ENCODE data around the gene KBTBD4. TPM values are rescaled to one million over a fixed set of nuclear protein-coding genes. Genes with fewer than 3 reads are reported as not detected.

KBTBD4 gene
- total and polyA plus RNA-seq, 2 of the 13 experiments (the other 11 are each of a cell fraction or from before 2014, with no cell fraction given), result 8.5 to 12.8 TPM

GRCh38 chr11:47565340-47566148, 13.2 kb downstream of the KBTBD4 start, which contains the start of gene PTPMT1 (continued):
- TF ChIP-seq SETDB1 (CRISPR knock-in tag; IDR thresholded peaks at IDR 0.05; ENCODE audit: borderline replicate concordance) (no peak), RELA (CRISPR knock-in tag; IDR thresholded peaks at IDR 0.05) (no peak), ZBTB20 (CRISPR knock-in tag; IDR thresholded peaks at IDR 0.05; ENCODE audit: borderline replicate concordance, low read depth) (no peak), REL (CRISPR knock-in tag; conservative IDR thresholded peaks at IDR 0.05) (no peak), ZNF337 (CRISPR knock-in tag; IDR thresholded peaks at IDR 0.05; ENCODE audit: borderline replicate concordance, low read depth) (no peak), ZNF225 (CRISPR knock-in tag; IDR thresholded peaks at IDR 0.05) (peak; percentile 19; the same call in 1 of the 2 replicates), DRAP1 (CRISPR knock-in tag; IDR thresholded peaks at IDR 0.05) (0 out of 2 replicates have a peak, but pooled peaks have one; percentile 19), HIVEP1 (CRISPR knock-in tag; IDR thresholded peaks at IDR 0.05) (0 out of 2 replicates have a peak, but pooled peaks have one; percentile 37), BATF2 (CRISPR knock-in tag; IDR thresholded peaks at IDR 0.05) (0 out of 2 replicates have a peak, but pooled peaks have one; percentile 23), ZNF260 (CRISPR knock-in tag; IDR thresholded peaks at IDR 0.05; ENCODE audit: borderline replicate concordance, low read depth) (no peak), HMG20A (CRISPR knock-in tag; IDR thresholded peaks at IDR 0.05; ENCODE audit: borderline replicate concordance) (0 out of 2 replicates have a peak, but pooled peaks have one; percentile 8), MZF1 (CRISPR knock-in tag; IDR thresholded peaks at IDR 0.05; ENCODE audit: borderline replicate concordance) (no peak), ZNF44 (CRISPR knock-in tag; IDR thresholded peaks at IDR 0.05) (peak; percentile 58; the same call in 1 of the 2 replicates), ZNF430 (CRISPR knock-in tag; IDR thresholded peaks at IDR 0.05) (peak; percentile 55), ZNF792 (CRISPR knock-in tag; IDR thresholded peaks at IDR 0.05) (no peak), PRDM4 (CRISPR knock-in tag; IDR thresholded peaks at IDR 0.05; ENCODE audit: borderline replicate concordance) (no peak), ZNF577 (CRISPR knock-in tag; IDR thresholded peaks at IDR 0.05; ENCODE audit: borderline replicate concordance, low read depth) (no peak), MYC (CRISPR knock-in tag; IDR thresholded peaks at IDR 0.05; ENCODE audit: borderline replicate concordance) (peak; percentile 73)
- TF ChIP-seq, protein P1, sequence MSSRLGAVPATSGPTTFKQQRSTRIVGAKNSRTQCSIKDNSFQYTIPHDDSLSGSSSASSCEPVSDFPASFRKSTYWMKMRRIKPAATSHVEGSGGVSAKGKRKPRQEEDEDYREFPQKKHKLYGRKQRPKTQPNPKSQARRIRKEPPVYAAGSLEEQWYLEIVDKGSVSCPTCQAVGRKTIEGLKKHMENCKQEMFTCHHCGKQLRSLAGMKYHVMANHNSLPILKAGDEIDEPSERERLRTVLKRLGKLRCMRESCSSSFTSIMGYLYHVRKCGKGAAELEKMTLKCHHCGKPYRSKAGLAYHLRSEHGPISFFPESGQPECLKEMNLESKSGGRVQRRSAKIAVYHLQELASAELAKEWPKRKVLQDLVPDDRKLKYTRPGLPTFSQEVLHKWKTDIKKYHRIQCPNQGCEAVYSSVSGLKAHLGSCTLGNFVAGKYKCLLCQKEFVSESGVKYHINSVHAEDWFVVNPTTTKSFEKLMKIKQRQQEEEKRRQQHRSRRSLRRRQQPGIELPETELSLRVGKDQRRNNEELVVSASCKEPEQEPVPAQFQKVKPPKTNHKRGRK (CRISPR knock-in tag; IDR thresholded peaks at IDR 0.05), result no peak
- TF ChIP-seq, protein P2, sequence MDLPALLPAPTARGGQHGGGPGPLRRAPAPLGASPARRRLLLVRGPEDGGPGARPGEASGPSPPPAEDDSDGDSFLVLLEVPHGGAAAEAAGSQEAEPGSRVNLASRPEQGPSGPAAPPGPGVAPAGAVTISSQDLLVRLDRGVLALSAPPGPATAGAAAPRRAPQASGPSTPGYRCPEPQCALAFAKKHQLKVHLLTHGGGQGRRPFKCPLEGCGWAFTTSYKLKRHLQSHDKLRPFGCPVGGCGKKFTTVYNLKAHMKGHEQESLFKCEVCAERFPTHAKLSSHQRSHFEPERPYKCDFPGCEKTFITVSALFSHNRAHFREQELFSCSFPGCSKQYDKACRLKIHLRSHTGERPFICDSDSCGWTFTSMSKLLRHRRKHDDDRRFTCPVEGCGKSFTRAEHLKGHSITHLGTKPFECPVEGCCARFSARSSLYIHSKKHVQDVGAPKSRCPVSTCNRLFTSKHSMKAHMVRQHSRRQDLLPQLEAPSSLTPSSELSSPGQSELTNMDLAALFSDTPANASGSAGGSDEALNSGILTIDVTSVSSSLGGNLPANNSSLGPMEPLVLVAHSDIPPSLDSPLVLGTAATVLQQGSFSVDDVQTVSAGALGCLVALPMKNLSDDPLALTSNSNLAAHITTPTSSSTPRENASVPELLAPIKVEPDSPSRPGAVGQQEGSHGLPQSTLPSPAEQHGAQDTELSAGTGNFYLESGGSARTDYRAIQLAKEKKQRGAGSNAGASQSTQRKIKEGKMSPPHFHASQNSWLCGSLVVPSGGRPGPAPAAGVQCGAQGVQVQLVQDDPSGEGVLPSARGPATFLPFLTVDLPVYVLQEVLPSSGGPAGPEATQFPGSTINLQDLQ (CRISPR knock-in tag; IDR thresholded peaks at IDR 0.05), result no peak; the same call in 1 of the 2 replicates
